SK-N-SH (cell line): Measurements from ENCODE around the gene GALNT18. TPM values are rescaled to one million over a fixed set of nuclear protein-coding genes. Genes with fewer than 3 reads are reported as not detected.

ENCODE experiments used
- CTCF ChIA-PET: fragments of 300-600, 350-600 bp; formaldehyde crosslinking; extraction: SDS; loops from one replicate; lab custom pipeline; 2021; lab: Yijun Ruan, JAX
- POLR2A ChIA-PET: fragments of 350-600 bp; sonication (Branson Sonifier 250); formaldehyde crosslinking; extraction: SDS; loops from one replicate; lab custom pipeline; 2020; ENCODE audit warnings: antibody characterized with exemption, inconsistent platforms; lab: Yijun Ruan, JAX
- DNase-seq: peaks from one replicate; pipeline ENCODE4 v3.0.0; 2012
- H2AFZ ChIP-seq: fragments of 200-600 bp; sonication (generic); 2 replicates; pipeline ENCODE4 v1.8.1; 2016; ENCODE audit warnings: antibody characterized with exemption, mild to moderate bottlenecking, low read depth
- H3F3A ChIP-seq: fragments of 200-600 bp; sonication (generic); replicated peaks from 2 replicates; pipeline ENCODE3; 2016; ENCODE audit warnings: antibody characterized with exemption, mild to moderate bottlenecking; ENCODE audit not compliant: insufficient read depth
- H3K27ac ChIP-seq, 2 experiments: fragments of 200-500 bp in 1 of 2; fragments of 200-600 bp in 1 of 2; sonication (Bioruptor generic) in 1 of 2; sonication (generic), shearing (Covaris generic) in 1 of 2; 2 replicates each; pipeline versions ENCODE4 v1.5.1 to v1.6.1; 2014 to 2016; ENCODE audit warnings: low read depth in 2 of 2, inconsistent platforms in 1 of 2, low read length in 1 of 2, mild to moderate bottlenecking in 1 of 2, mixed read lengths in 1 of 2
- H3K27me3 ChIP-seq: fragments of 200-600 bp; sonication (generic), shearing (Covaris generic); 2 replicates; pipeline ENCODE4 v1.6.1; 2016; ENCODE audit warnings: mixed run types; ENCODE audit not compliant: insufficient read depth
- H3K36me3 ChIP-seq, 2 experiments: fragments of 200-500 bp in 1 of 2; fragments of 200-600 bp in 1 of 2; sonication (Bioruptor generic) in 1 of 2; sonication (generic) in 1 of 2; replicated peaks in 1 of 2; 2 replicates each; pipeline versions ENCODE3 to v1.5.1; 2014 to 2016; ENCODE audit warnings: low read length in 1 of 2, mild to moderate bottlenecking in 1 of 2; ENCODE audit not compliant: insufficient read depth in 2 of 2, control insufficient read depth in 1 of 2
- H3K4me1 ChIP-seq, 2 experiments: fragments of 200-500 bp in 1 of 2; fragments of 200-600 bp in 1 of 2; sonication (Bioruptor generic) in 1 of 2; sonication (generic), shearing (Covaris generic) in 1 of 2; 2 replicates each; pipeline versions ENCODE4 v1.5.1 to v1.6.1; 2014 to 2016; ENCODE audit warnings: low read depth in 1 of 2, low read length in 1 of 2, mixed run types in 1 of 2; ENCODE audit not compliant: insufficient read depth in 2 of 2, control insufficient read depth in 1 of 2
- H3K4me2 ChIP-seq: fragments of 200-600 bp; sonication (generic), shearing (Covaris generic); 2 replicates; pipeline ENCODE4 v1.6.1; 2017; ENCODE audit warnings: mixed run types
- H3K4me3 ChIP-seq, 2 experiments: fragments of 200-500 bp in 1 of 2; fragments of 200-600 bp in 1 of 2; sonication (Bioruptor generic) in 1 of 2; sonication (generic), shearing (Covaris generic) in 1 of 2; 2 replicates each; pipeline versions ENCODE4 v1.5.1 to v1.8.1; 2014 to 2016; ENCODE audit warnings: low read depth in 2 of 2, inconsistent platforms in 1 of 2, low read length in 1 of 2, mild to moderate bottlenecking in 1 of 2, mixed read lengths in 1 of 2, moderate library complexity in 1 of 2
- H3K79me2 ChIP-seq: fragments of 200-600 bp; sonication (generic); 2 replicates; pipeline ENCODE4 v1.8.1; 2017; ENCODE audit warnings: mild to moderate bottlenecking; ENCODE audit not compliant: insufficient read depth
- H3K9ac ChIP-seq: fragments of 200-600 bp; sonication (generic); 2 replicates; pipeline ENCODE4 v1.6.1; 2017; ENCODE audit warnings: mixed run types
- H3K9me2 ChIP-seq: fragments of 200-600 bp; sonication (generic); 2 replicates; pipeline ENCODE4 v1.6.1; 2017; ENCODE audit warnings: mixed run types
- H3K9me3 ChIP-seq: fragments of 200-600 bp; sonication (generic); 2 replicates; pipeline ENCODE4 v1.6.1; 2017; ENCODE audit warnings: mixed run types, mild to moderate bottlenecking, moderate library complexity
- H4K20me1 ChIP-seq: fragments of 200-600 bp; sonication (generic); 2 replicates; pipeline ENCODE4 v1.6.1; 2017; ENCODE audit warnings: mild to moderate bottlenecking, mixed run types; ENCODE audit not compliant: insufficient read depth
- ELF1 ChIP-seq: IDR thresholded peaks from 2 replicates; pipeline ENCODE4 v1.4.0; 2012
- EZH2phosphoT487 ChIP-seq: fragments of 200-600 bp; sonication (generic); IDR thresholded peaks from 2 replicates; pipeline ENCODE4 v1.6.1; 2017; ENCODE audit warnings: low read depth, mixed run types, mild to moderate bottlenecking, antibody characterized with exemption, moderate library complexity, borderline replicate concordance
- FOSL2 ChIP-seq: IDR thresholded peaks from 2 replicates; pipeline ENCODE4 v1.4.0; 2012; ENCODE audit warnings: low read depth, mild to moderate bottlenecking, moderate library complexity, borderline replicate concordance
- FOXJ3 ChIP-seq: sonication (generic); formaldehyde crosslinking; IDR thresholded peaks from 2 replicates; pipeline ENCODE4 v1.5.1; 2020; ENCODE audit warnings: mild to moderate bottlenecking, missing genetic modification reagents
- FOXM1 ChIP-seq: IDR thresholded peaks from 2 replicates; pipeline ENCODE4 v1.4.0; 2012; ENCODE audit warnings: low read depth, mild to moderate bottlenecking
- JUND ChIP-seq: IDR thresholded peaks from 2 replicates; pipeline ENCODE4 v1.4.0; 2012
- MEF2A ChIP-seq: IDR thresholded peaks from 2 replicates; pipeline ENCODE4 v1.4.0; 2012; ENCODE audit warnings: low read depth, borderline replicate concordance
- MXI1 ChIP-seq: IDR thresholded peaks from 2 replicates; pipeline ENCODE4 v1.6.1; 2012; ENCODE audit warnings: mild to moderate bottlenecking, low read depth, low read length, improper control_type of control experiment
- POLR2AphosphoS5 ChIP-seq: IDR thresholded peaks from 2 replicates; pipeline ENCODE4 v1.6.1; 2012; ENCODE audit warnings: low read depth, low read length
- RAD21 ChIP-seq: IDR thresholded peaks from 2 replicates; pipeline ENCODE4 v1.6.1; 2012; ENCODE audit warnings: mild to moderate bottlenecking, low read length
- RFX5 ChIP-seq: IDR thresholded peaks from 2 replicates; pipeline ENCODE4 v1.6.1; 2012; ENCODE audit warnings: mild to moderate bottlenecking, improper control_type of control experiment, low read length
- RXRA ChIP-seq: IDR thresholded peaks from 2 replicates; pipeline ENCODE4 v1.4.0; 2012; ENCODE audit warnings: low read depth, mild to moderate bottlenecking, borderline replicate concordance
- YY1 ChIP-seq: IDR thresholded peaks from 2 replicates; pipeline ENCODE4 v1.4.0; 2012; ENCODE audit warnings: low read depth, mild to moderate bottlenecking
- WGBS: methylation state at CpG from one replicate; pipeline ENCODE4 v1.1.6; 2017; ENCODE audit warnings: low lambda C conversion rate; 5-methylcytosine and 5-hydroxymethylcytosine counted together
- polyA plus RNA-seq, 3 experiments: library from polyadenylated mRNA; depleted of rRNA; stranded (reverse); fragments of >200 nt; gene quantifications; 2 replicates each; pipeline ENCODE4 v1.2.3, GENCODE V29; 2012
- TF ChIP-seq, protein P1 (sequence below): fragments of 150-350 bp; IDR thresholded peaks from 2 replicates; pipeline ENCODE4 v1.6.1; 2017; ENCODE audit warnings: antibody characterized with exemption, low read length, low read depth, borderline replicate concordance
- TF ChIP-seq, protein P2 (sequence below): IDR thresholded peaks from 2 replicates; pipeline ENCODE4 v1.4.0; 2012; ENCODE audit warnings: low read depth, borderline replicate concordance
- TF ChIP-seq, protein P3 (sequence below): fragments of 200-600 bp; sonication (generic); IDR thresholded peaks from 2 replicates; pipeline ENCODE4 v1.6.1; 2017; ENCODE audit warnings: antibody characterized with exemption, mild to moderate bottlenecking, moderate library complexity
- TF ChIP-seq, protein P4 (sequence below): IDR thresholded peaks from 2 replicates; pipeline ENCODE4; 2012
- TF ChIP-seq, protein P5 (sequence below): IDR thresholded peaks from 2 replicates; pipeline ENCODE4 v1.4.0; 2012; ENCODE audit warnings: low read depth

Gene GALNT18
- polyA plus RNA-seq, 1 of the 3 experiments (the other 2 are of a cell fraction) = 0.64 TPM

DNA sequence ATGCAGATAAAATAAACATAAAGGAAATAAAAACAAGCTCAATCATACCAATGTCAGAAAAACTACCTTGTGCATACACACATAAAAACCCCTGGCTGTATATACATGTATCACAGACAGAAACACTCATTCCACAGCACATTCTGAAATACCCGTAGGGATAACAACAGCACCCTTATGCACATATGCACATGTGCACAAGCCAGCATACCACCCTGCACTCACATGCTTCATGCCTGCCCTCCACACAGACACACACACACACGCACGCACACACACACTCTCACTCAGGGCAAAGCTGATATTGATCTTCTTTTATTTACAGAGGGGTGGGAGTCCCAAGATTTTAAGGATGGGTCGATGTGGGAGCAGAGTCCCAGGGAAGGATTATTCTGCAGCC lies 360.9 kb downstream of the GALNT18 start:
- no peaks in the 10 kb centered on the region for H3F3A ChIP-seq
- no peak overlapping the region for H3K27ac ChIP-seq
- no peaks in the 10 kb centered on the region for H4K20me1 ChIP-seq
- 57% methylated on average over 4 of the region's 4 CpGs for WGBS
- H3K9me3 ChIP-seq = no peaks in the 10 kb centered on the region
- TF ChIP-seq ELF1 (no peak), RXRA (no peak), FOXJ3 (CRISPR knock-in tag) (no peak), RAD21 (no peak), EZH2phosphoT487 (no peak), JUND (no peak), MXI1 (no peak), MEF2A (no peak), FOXM1 (no peak), FOSL2 (no peak), POLR2AphosphoS5 (no peak), RFX5 (no peak), YY1 (no peak)
- TF ChIP-seq, protein P1, sequence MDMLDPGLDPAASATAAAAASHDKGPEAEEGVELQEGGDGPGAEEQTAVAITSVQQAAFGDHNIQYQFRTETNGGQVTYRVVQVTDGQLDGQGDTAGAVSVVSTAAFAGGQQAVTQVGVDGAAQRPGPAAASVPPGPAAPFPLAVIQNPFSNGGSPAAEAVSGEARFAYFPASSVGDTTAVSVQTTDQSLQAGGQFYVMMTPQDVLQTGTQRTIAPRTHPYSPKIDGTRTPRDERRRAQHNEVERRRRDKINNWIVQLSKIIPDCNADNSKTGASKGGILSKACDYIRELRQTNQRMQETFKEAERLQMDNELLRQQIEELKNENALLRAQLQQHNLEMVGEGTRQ = no peak
- TF ChIP-seq, protein P2, sequence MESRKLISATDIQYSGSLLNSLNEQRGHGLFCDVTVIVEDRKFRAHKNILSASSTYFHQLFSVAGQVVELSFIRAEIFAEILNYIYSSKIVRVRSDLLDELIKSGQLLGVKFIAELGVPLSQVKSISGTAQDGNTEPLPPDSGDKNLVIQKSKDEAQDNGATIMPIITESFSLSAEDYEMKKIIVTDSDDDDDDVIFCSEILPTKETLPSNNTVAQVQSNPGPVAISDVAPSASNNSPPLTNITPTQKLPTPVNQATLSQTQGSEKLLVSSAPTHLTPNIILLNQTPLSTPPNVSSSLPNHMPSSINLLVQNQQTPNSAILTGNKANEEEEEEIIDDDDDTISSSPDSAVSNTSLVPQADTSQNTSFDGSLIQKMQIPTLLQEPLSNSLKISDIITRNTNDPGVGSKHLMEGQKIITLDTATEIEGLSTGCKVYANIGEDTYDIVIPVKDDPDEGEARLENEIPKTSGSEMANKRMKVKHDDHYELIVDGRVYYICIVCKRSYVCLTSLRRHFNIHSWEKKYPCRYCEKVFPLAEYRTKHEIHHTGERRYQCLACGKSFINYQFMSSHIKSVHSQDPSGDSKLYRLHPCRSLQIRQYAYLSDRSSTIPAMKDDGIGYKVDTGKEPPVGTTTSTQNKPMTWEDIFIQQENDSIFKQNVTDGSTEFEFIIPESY = no peak
- TF ChIP-seq, protein P3, sequence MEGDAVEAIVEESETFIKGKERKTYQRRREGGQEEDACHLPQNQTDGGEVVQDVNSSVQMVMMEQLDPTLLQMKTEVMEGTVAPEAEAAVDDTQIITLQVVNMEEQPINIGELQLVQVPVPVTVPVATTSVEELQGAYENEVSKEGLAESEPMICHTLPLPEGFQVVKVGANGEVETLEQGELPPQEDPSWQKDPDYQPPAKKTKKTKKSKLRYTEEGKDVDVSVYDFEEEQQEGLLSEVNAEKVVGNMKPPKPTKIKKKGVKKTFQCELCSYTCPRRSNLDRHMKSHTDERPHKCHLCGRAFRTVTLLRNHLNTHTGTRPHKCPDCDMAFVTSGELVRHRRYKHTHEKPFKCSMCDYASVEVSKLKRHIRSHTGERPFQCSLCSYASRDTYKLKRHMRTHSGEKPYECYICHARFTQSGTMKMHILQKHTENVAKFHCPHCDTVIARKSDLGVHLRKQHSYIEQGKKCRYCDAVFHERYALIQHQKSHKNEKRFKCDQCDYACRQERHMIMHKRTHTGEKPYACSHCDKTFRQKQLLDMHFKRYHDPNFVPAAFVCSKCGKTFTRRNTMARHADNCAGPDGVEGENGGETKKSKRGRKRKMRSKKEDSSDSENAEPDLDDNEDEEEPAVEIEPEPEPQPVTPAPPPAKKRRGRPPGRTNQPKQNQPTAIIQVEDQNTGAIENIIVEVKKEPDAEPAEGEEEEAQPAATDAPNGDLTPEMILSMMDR = no peak
- TF ChIP-seq, protein P4, sequence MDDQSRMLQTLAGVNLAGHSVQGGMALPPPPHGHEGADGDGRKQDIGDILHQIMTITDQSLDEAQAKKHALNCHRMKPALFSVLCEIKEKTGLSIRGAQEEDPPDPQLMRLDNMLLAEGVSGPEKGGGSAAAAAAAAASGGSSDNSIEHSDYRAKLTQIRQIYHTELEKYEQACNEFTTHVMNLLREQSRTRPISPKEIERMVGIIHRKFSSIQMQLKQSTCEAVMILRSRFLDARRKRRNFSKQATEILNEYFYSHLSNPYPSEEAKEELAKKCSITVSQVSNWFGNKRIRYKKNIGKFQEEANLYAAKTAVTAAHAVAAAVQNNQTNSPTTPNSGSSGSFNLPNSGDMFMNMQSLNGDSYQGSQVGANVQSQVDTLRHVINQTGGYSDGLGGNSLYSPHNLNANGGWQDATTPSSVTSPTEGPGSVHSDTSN = no peak
- TF ChIP-seq, protein P5, sequence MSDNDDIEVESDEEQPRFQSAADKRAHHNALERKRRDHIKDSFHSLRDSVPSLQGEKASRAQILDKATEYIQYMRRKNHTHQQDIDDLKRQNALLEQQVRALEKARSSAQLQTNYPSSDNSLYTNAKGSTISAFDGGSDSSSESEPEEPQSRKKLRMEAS = no peak
- no peaks in the 10 kb centered on the region for H3K79me2 ChIP-seq
- no peaks in the 10 kb centered on the region for H3K9me2 ChIP-seq
- H3K4me2 ChIP-seq = no peak overlapping the region
- DNase-seq = no peak
- no peak overlapping the region for H3K4me3 ChIP-seq
- H3K4me1 ChIP-seq = peaks cover 0 to 8% of the 10 kb centered on the region in 2 experiments; a peak in 1 of 4 replicates
- no peak overlapping the region for H2AFZ ChIP-seq
- H3K27me3 ChIP-seq = no peaks in the 10 kb centered on the region
- H3K9ac ChIP-seq = no peak overlapping the region
- ChIA-PET POLR2A (no interaction called here), CTCF (no interaction called here)
- H3K36me3 ChIP-seq = no peaks in the 10 kb centered on the region
